ENCODE data around the gene LY6G5C. TPM values are rescaled to one million over a fixed set of nuclear protein-coding genes. Genes with fewer than 3 reads are reported as not detected.

LY6G5C gene
- total RNA-seq, 1 donor from 2014 or later: 3.9 TPM

DNA sequence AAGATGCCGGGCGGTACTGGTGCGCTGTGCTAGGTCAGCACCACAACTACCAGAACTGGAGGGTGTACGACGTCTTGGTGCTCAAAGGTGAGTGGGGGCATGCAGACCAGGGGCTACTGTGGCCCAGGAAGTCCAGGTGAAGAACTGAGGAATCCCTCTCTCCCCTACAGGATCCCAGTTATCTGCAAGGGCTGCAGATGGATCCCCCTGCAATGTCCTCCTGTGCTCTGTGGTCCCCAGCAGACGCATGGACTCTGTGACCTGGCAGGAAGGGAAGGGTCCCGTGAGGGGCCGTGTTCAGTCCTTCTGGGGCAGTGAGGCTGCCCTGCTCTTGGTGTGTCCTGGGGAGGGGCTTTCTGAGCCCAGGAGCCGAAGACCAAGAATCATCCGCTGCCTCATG lies 26.8 kb upstream of the LY6G5C start:
- no peak overlapping the region for H3K4me3 ChIP-seq (ENCODE audit: insufficient read depth, low read depth, low read length)
- Mint-ChIP-seq H3K4me1 (ENCODE audit: low read depth, unreplicated experiment) (peaks cover 3% of the 10 kb centered on the region), H3K36me3 (ENCODE audit: low read depth, unreplicated experiment) (peaks cover 2% of the 10 kb centered on the region), H3K27ac (ENCODE audit: unreplicated experiment) (no peak overlapping the region), H3K27me3 (ENCODE audit: low read depth, unreplicated experiment) (peaks cover 18% of the 10 kb centered on the region), H3K4me3 (ENCODE audit: unreplicated experiment) (no peak overlapping the region), H3K9me3 (ENCODE audit: unreplicated experiment) (no peaks in the 10 kb centered on the region)
- no peak overlapping the region for H3K9ac ChIP-seq (ENCODE audit: low read length)
- DNase-seq (ENCODE audit: low read depth) (no peak), FAIRE-seq (no peak)
- H3K9me3 ChIP-seq (ENCODE audit: insufficient read depth, low read depth, low read length): no peaks in the 10 kb centered on the region
- no peak overlapping the region for H2AFZ ChIP-seq (ENCODE audit: low read depth, low read length)
- H3K4me2 ChIP-seq (ENCODE audit: low read length): no peak overlapping the region
- H3K4me1 ChIP-seq (ENCODE audit: insufficient read depth, low read length): peaks cover 6% of the 10 kb centered on the region
- peaks cover 3% of the 10 kb centered on the region for H3K79me2 ChIP-seq (ENCODE audit: insufficient read depth, low read length)
- H3K27me3 ChIP-seq (ENCODE audit: insufficient read depth, low read length): peaks cover 2% of the 10 kb centered on the region
- no peak for TF ChIP-seq EZH2 (IDR thresholded peaks at IDR 0.05; ENCODE audit: insufficient read depth, low read length)
- TF ChIP-seq, protein P1, sequence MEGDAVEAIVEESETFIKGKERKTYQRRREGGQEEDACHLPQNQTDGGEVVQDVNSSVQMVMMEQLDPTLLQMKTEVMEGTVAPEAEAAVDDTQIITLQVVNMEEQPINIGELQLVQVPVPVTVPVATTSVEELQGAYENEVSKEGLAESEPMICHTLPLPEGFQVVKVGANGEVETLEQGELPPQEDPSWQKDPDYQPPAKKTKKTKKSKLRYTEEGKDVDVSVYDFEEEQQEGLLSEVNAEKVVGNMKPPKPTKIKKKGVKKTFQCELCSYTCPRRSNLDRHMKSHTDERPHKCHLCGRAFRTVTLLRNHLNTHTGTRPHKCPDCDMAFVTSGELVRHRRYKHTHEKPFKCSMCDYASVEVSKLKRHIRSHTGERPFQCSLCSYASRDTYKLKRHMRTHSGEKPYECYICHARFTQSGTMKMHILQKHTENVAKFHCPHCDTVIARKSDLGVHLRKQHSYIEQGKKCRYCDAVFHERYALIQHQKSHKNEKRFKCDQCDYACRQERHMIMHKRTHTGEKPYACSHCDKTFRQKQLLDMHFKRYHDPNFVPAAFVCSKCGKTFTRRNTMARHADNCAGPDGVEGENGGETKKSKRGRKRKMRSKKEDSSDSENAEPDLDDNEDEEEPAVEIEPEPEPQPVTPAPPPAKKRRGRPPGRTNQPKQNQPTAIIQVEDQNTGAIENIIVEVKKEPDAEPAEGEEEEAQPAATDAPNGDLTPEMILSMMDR (IDR thresholded peaks at IDR 0.05; ENCODE audit: insufficient read depth, low read depth, low read length): no peak
- no peaks in the 10 kb centered on the region for H3K36me3 ChIP-seq (ENCODE audit: insufficient read depth, low read length)
- no peak overlapping the region for H3K27ac ChIP-seq (ENCODE audit: low read depth, low read length)
- H4K20me1 ChIP-seq (ENCODE audit: insufficient read depth, low read length): no peaks in the 10 kb centered on the region

DNA sequence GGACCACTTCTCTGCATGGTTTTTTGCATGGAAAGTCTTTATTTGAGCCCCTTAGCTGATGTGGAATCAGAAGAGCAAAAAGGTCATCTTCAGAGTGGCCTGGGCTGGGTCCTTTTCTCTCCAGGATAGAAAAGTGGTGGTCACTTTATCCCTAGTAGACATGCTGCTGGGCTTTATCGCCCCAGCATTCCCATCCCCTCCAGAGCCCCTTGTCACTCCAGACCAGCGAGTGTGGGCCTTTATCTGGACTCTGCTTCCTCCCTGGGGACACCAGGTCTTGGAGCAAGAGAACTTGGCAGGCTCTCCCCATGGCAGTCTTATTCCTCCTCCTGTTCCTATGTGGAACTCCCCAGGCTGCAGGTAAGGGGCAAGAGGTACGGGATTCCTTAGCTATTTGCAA lies 25.7 kb upstream of the LY6G5C start, which contains the start of gene LY6G6F:
Gene LY6G6F, plus strand, starts transcription at position 268 of the 400 bp plus-strand sequence. Its CDS starts 41 bp downstream, at position 309.
- no peak for DNase-seq (ENCODE audit: low read depth)
- no peak within 1 kb of the TSS for H3K27ac Mint-ChIP-seq (ENCODE audit: unreplicated experiment)
- H3K27ac ChIP-seq (ENCODE audit: low read depth, low read length): no peak within 1 kb of the TSS
- FAIRE-seq: no peak
- peaks cover 13% of the 10 kb centered on the region for H3K27me3 Mint-ChIP-seq (ENCODE audit: low read depth, unreplicated experiment)
- H2AFZ ChIP-seq (ENCODE audit: low read depth, low read length): no peak within 1 kb of the TSS
- H3K36me3 ChIP-seq (ENCODE audit: insufficient read depth, low read length): no peaks in the 10 kb centered on the region
- H3K4me1 Mint-ChIP-seq (ENCODE audit: low read depth, unreplicated experiment): peaks cover 6% of the 10 kb centered on the region
- H3K79me2 ChIP-seq (ENCODE audit: insufficient read depth, low read length): peaks cover 14% of the 10 kb centered on the region
- H3K27me3 ChIP-seq (ENCODE audit: insufficient read depth, low read length): no peaks in the 10 kb centered on the region
- H3K36me3 Mint-ChIP-seq (ENCODE audit: low read depth, unreplicated experiment): peaks cover 4% of the 10 kb centered on the region
- no peak within 1 kb of the TSS for H3K4me3 ChIP-seq (ENCODE audit: insufficient read depth, low read depth, low read length)
- H3K4me3 Mint-ChIP-seq (ENCODE audit: unreplicated experiment): no peak within 1 kb of the TSS
- H3K4me2 ChIP-seq (ENCODE audit: low read length): no peak within 1 kb of the TSS
- no peaks in the 10 kb centered on the region for H3K9me3 ChIP-seq (ENCODE audit: insufficient read depth, low read depth, low read length)
- peaks cover 8% of the 10 kb centered on the region for H4K20me1 ChIP-seq (ENCODE audit: insufficient read depth, low read length)
- peaks cover 12% of the 10 kb centered on the region for H3K4me1 ChIP-seq (ENCODE audit: insufficient read depth, low read length)
- H3K9ac ChIP-seq (ENCODE audit: low read length): no peak within 1 kb of the TSS
- TF ChIP-seq EZH2 (IDR thresholded peaks at IDR 0.05; ENCODE audit: insufficient read depth, low read length): no peak
- TF ChIP-seq, protein P1 (IDR thresholded peaks at IDR 0.05; ENCODE audit: insufficient read depth, low read depth, low read length): no peak
- H3K9me3 Mint-ChIP-seq (ENCODE audit: unreplicated experiment): no peaks in the 10 kb centered on the region

DNA sequence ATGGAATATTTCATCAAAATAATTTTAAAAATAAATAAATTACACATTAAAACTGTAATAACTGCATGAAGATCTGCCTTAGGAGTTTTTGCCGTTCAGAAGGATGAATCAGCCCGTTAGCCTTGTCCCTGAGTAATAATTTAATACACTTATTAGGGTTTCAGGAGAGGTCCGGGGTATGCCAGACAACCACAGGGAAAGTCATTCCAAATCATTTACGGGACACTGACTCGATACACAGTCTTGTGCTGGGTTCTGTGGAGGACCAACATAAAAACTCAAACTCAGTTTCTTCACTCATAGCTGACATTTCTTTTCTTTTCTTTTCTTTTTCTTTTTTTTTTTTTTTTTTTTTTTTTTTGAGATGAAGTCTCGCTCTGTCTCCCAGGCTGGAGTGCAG lies 25.1 kb upstream of the LY6G5C start:
- Mint-ChIP-seq H3K27me3 (ENCODE audit: low read depth, unreplicated experiment) (peaks cover 12% of the 10 kb centered on the region), H3K36me3 (ENCODE audit: low read depth, unreplicated experiment) (peaks cover 2% of the 10 kb centered on the region), H3K4me3 (ENCODE audit: unreplicated experiment) (no peak overlapping the region), H3K9me3 (ENCODE audit: unreplicated experiment) (no peaks in the 10 kb centered on the region), H3K4me1 (ENCODE audit: low read depth, unreplicated experiment) (peaks cover 9% of the 10 kb centered on the region), H3K27ac (ENCODE audit: unreplicated experiment) (no peak overlapping the region)
- Histone ChIP-seq H3K4me1 (ENCODE audit: insufficient read depth, low read length) (peaks cover 17% of the 10 kb centered on the region), H3K4me3 (ENCODE audit: insufficient read depth, low read depth, low read length) (no peak overlapping the region), H4K20me1 (ENCODE audit: insufficient read depth, low read length) (peaks cover 15% of the 10 kb centered on the region), H3K9me3 (ENCODE audit: insufficient read depth, low read depth, low read length) (no peaks in the 10 kb centered on the region), H3K4me2 (ENCODE audit: low read length) (no peak overlapping the region), H2AFZ (ENCODE audit: low read depth, low read length) (no peak overlapping the region), H3K79me2 (ENCODE audit: insufficient read depth, low read length) (peaks cover 20% of the 10 kb centered on the region), H3K36me3 (ENCODE audit: insufficient read depth, low read length) (no peaks in the 10 kb centered on the region), H3K9ac (ENCODE audit: low read length) (no peak overlapping the region), H3K27ac (ENCODE audit: low read depth, low read length) (no peak overlapping the region), H3K27me3 (ENCODE audit: insufficient read depth, low read length) (no peaks in the 10 kb centered on the region)
- no peak for DNase-seq (ENCODE audit: low read depth)
- no peak for TF ChIP-seq EZH2 (IDR thresholded peaks at IDR 0.05; ENCODE audit: insufficient read depth, low read length)
- TF ChIP-seq, protein P1 (IDR thresholded peaks at IDR 0.05; ENCODE audit: insufficient read depth, low read depth, low read length): no peak
- no peak for FAIRE-seq
